Neural crest cell (in vitro differentiated cells): ENCODE measurements around the gene PAX8. TPM values are rescaled to one million over a fixed set of nuclear protein-coding genes. Genes with fewer than 3 reads are reported as not detected.

Experiments used
- DNase-seq: peaks from one replicate; pipeline ENCODE4 v3.0.0; 2021; ENCODE audit warnings: low read depth, mixed read lengths, low spot score
- H3K27ac Mint-ChIP-seq: one replicate; pipeline ENCODE4 v1.8.0; 2021; ENCODE audit warnings: mild to moderate bottlenecking, mixed read lengths; ENCODE audit not compliant: unreplicated experiment
- H3K27me3 Mint-ChIP-seq: 2 replicates; pipeline ENCODE4 v1.8.0; 2021; ENCODE audit warnings: low read depth, mild to moderate bottlenecking, mixed read lengths
- H3K36me3 Mint-ChIP-seq: 2 replicates; pipeline ENCODE4 v1.8.0; 2021; ENCODE audit warnings: low read depth, mild to moderate bottlenecking, mixed read lengths
- H3K4me1 Mint-ChIP-seq: 2 replicates; pipeline ENCODE4 v1.8.0; 2021; ENCODE audit warnings: mixed read lengths
- H3K4me3 Mint-ChIP-seq: one replicate; pipeline ENCODE4 v1.8.0; 2021; ENCODE audit warnings: mild to moderate bottlenecking, mixed read lengths
- H3K9me3 Mint-ChIP-seq: 2 replicates; pipeline ENCODE4 v1.8.0; 2021; ENCODE audit warnings: mixed read lengths
- CTCF ChIP-seq: fragments of 200-600 bp; sonication (generic); conservative IDR thresholded peaks from 2 replicates; pipeline ENCODE4 v1.5.0; 2021; ENCODE audit warnings: antibody characterized with exemption, mild to moderate bottlenecking
- total RNA-seq: library from RNA; stranded (reverse); gene quantifications from 2 replicates; pipeline ENCODE4 v1.2.1, GENCODE V29; 2021

The PAX8 gene
- total RNA-seq, 1 donor from 2014 or later: 0.49 TPM

- DNase-seq: no peak
- H3K27me3 Mint-ChIP-seq: no peaks in the 10 kb centered on the region
- H3K4me1 Mint-ChIP-seq: peaks cover 5% of the 10 kb centered on the region
- no peak overlapping the region for H3K4me3 Mint-ChIP-seq
- no peak overlapping the region for H3K27ac Mint-ChIP-seq
- H3K36me3 Mint-ChIP-seq: no peaks in the 10 kb centered on the region
- TF ChIP-seq CTCF: no peak
- H3K9me3 Mint-ChIP-seq: no peaks in the 10 kb centered on the region
Measured at GRCh38 chr2:113175042-113175628, 103.6 kb downstream of the PAX8 start.

- H3K27me3 Mint-ChIP-seq: no peaks in the 10 kb centered on the region
- no peak for TF ChIP-seq CTCF
Measured at GRCh38 chr2:113174376-113174750, 104.4 kb downstream of the PAX8 start.

GRCh38 chr2:113173542-113174375, 105.0 kb downstream of the PAX8 start, which contains the start of gene PSD4:
Gene PSD4 (plus strand): TSS chr2:113173971. CDS start chr2:113182457, 8,486 bp downstream.
- Mint-ChIP-seq H3K4me3 (no peak within 1 kb of the TSS), H3K36me3 (no peaks in the 10 kb centered on the region), H3K9me3 (no peaks in the 10 kb centered on the region), H3K27me3 (no peaks in the 10 kb centered on the region), H3K27ac (peak within 1 kb of the TSS; percentile 19), H3K4me1 (peaks cover 5% of the 10 kb centered on the region)
- no peak for TF ChIP-seq CTCF
- DNase-seq: no peak

More at GRCh38 chr2:113174376-113174750, 104.4 kb downstream of the PAX8 start:
- no peak overlapping the region for H3K27ac Mint-ChIP-seq
- no peaks in the 10 kb centered on the region for H3K9me3 Mint-ChIP-seq
- no peaks in the 10 kb centered on the region for H3K36me3 Mint-ChIP-seq
- no peak for DNase-seq
- no peak overlapping the region for H3K4me3 Mint-ChIP-seq
- H3K4me1 Mint-ChIP-seq: peaks cover 5% of the 10 kb centered on the region

- H3K4me3 Mint-ChIP-seq: no peak overlapping the region
- no peaks in the 10 kb centered on the region for H3K27me3 Mint-ChIP-seq
- no peaks in the 10 kb centered on the region for H3K36me3 Mint-ChIP-seq
- DNase-seq: no peak
- no peak for TF ChIP-seq CTCF
- H3K27ac Mint-ChIP-seq: peak overlapping the region; percentile 62
- H3K4me1 Mint-ChIP-seq: peaks cover 5% of the 10 kb centered on the region
- no peaks in the 10 kb centered on the region for H3K9me3 Mint-ChIP-seq
Measured at GRCh38 chr2:113172721-113173541, 105.8 kb downstream of the PAX8 start.

GRCh38 chr2:113171334-113172075, 107.2 kb downstream of the PAX8 start:
- Mint-ChIP-seq H3K36me3 (no peaks in the 10 kb centered on the region), H3K27ac (no peak overlapping the region), H3K9me3 (no peaks in the 10 kb centered on the region), H3K4me1 (peaks cover 10% of the 10 kb centered on the region), H3K4me3 (no peak overlapping the region), H3K27me3 (no peaks in the 10 kb centered on the region)
- no peak for DNase-seq
- no peak for TF ChIP-seq CTCF
